Mesendoderm (in vitro differentiated cells): ENCODE measurements around the gene PCYT1A.

Experiments
- DNase-seq: peaks from one replicate; pipeline ENCODE4 v3.0.0; 2013
- H2AK5ac ChIP-seq: 2 replicates; pipeline ENCODE4 v1.6.1; 2013; ENCODE audit warnings: low read length, inconsistent platforms
- H2BK120ac ChIP-seq: 2 replicates; pipeline ENCODE4 v1.6.1; 2013; ENCODE audit warnings: low read depth, mild to moderate bottlenecking, low read length, moderate library complexity, mixed read lengths
- H2BK15ac ChIP-seq: replicated peaks from 2 replicates; pipeline ENCODE4 v1.6.1; 2013; ENCODE audit warnings: low read depth, mild to moderate bottlenecking, moderate library complexity
- H2BK5ac ChIP-seq: 2 replicates; pipeline ENCODE4 v1.6.1; 2013; ENCODE audit warnings: low read length, inconsistent platforms
- H3K18ac ChIP-seq: 2 replicates; pipeline ENCODE4 v1.6.1; 2013; ENCODE audit warnings: mild to moderate bottlenecking, low read length, mixed read lengths
- H3K23ac ChIP-seq: one replicate; pipeline ENCODE4 v1.6.1; 2013; ENCODE audit warnings: low read length
- H3K27ac ChIP-seq: 2 replicates; pipeline ENCODE4 v1.5.1; 2013; ENCODE audit warnings: low read depth, mild to moderate bottlenecking, inconsistent platforms, low read length, moderate library complexity
- H3K27me3 ChIP-seq: 2 replicates; pipeline ENCODE4 v1.6.1; 2013; ENCODE audit warnings: low read length, control low read depth, mild to moderate bottlenecking, inconsistent platforms; ENCODE audit not compliant: insufficient read depth, poor library complexity
- H3K36me3 ChIP-seq: 2 replicates; pipeline ENCODE4 v1.6.1; 2013; ENCODE audit warnings: low read length, inconsistent platforms; ENCODE audit not compliant: control insufficient read depth, insufficient read depth
- H3K4ac ChIP-seq: one replicate; pipeline ENCODE4 v1.6.1; 2013; ENCODE audit warnings: low read depth, mild to moderate bottlenecking, low read length, moderate library complexity
- H3K4me1 ChIP-seq: 2 replicates; pipeline ENCODE4 v1.6.1; 2013; ENCODE audit warnings: low read depth, low read length, inconsistent platforms; ENCODE audit not compliant: control insufficient read depth
- H3K4me2 ChIP-seq: 2 replicates; pipeline ENCODE4 v1.6.1; 2013; ENCODE audit warnings: low read length
- H3K4me3 ChIP-seq: 2 replicates; pipeline ENCODE4 v1.5.1; 2013; ENCODE audit warnings: mild to moderate bottlenecking, low read length
- H3K56ac ChIP-seq: one replicate; pipeline ENCODE4 v1.6.1; 2013; ENCODE audit warnings: low read length
- H3K79me1 ChIP-seq: 2 replicates; pipeline ENCODE4 v1.6.1; 2013; ENCODE audit warnings: low read length, inconsistent platforms
- H3K79me2 ChIP-seq: 2 replicates; pipeline ENCODE4 v1.6.1; 2013; ENCODE audit warnings: mild to moderate bottlenecking, low read length; ENCODE audit not compliant: control insufficient read depth, insufficient read depth
- H3K9ac ChIP-seq: 2 replicates; pipeline ENCODE4 v1.6.1; 2013; ENCODE audit warnings: low read length, inconsistent platforms
- H4K5ac ChIP-seq: one replicate; pipeline ENCODE4 v1.6.1; 2013; ENCODE audit warnings: low read length
- H4K8ac ChIP-seq: one replicate; pipeline ENCODE4 v1.6.1; 2013; ENCODE audit warnings: low read depth, mild to moderate bottlenecking, control low read depth, low read length, moderate library complexity
- WGBS: extraction: QIAGEN DNeasy Blood & Tissue Kit; methylation state at CpG from one replicate; pipeline ENCODE4 v1.1.7; 2013; ENCODE audit warnings: low lambda C conversion rate, missing lambda C conversion rate; ENCODE audit not compliant: insufficient coverage; ENCODE audit errors: extremely low coverage; 5-methylcytosine and 5-hydroxymethylcytosine counted together

PCYT1A gene

DNA sequence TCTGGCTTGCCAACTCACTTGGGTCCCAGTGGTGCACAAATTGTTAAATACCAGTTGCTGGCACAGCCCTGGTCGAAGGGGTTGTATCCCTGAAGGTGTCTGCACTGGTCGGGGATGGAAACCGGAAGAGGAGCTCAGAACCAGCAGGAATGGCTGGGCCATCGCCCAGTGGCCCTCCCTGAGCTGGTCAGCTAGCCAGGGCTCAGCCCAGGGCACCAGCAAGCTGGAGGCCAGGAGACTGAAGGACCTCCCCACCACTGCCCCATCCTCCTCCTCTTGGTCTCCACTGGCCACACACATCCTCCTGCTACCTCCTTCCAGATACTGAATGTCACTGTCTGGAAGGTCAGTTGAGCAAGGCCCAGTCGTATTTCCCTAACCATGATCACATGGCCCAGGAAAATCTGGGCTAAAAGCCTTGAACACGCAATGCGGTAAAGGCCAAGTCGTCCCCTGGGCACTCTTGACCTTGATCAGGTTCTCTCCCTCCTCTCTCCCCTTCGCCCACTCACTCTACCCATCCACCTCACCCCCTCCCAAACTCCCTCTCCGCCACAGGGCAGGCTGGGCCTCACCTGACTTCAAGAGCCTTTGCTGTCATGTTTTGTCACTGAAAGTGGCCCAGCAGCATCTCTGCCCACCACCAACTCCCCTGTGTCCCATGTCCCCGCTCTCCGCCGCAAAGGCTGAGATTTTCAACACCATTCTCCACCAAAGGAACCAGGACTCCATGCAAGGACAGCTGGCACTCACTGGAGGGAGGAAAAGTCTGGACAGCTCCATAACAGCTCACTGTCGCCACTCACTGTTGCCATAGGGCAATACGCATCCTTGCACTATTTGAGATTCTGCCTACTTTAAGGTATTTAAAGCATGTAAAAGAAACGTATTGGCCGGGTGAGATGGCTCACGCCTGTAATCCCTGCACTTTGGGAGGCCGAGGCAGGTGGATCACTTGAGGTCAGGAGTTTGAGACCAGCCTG is 88.5 kb downstream of the PCYT1A start:
- no CpG with 5 or more reads among the region's 19 CpGs for WGBS
- DNase-seq = peak; percentile 66
- no peak overlapping the region for H3K4me2 ChIP-seq
- H4K8ac ChIP-seq = no peak overlapping the region
- no peak overlapping the region for H3K9ac ChIP-seq
- no peak overlapping the region for H2AK5ac ChIP-seq
- no peak overlapping the region for H4K5ac ChIP-seq
- H3K27ac ChIP-seq = no peak overlapping the region
- no peak overlapping the region for H3K23ac ChIP-seq
- no peak overlapping the region for H2BK120ac ChIP-seq
- no peaks in the 10 kb centered on the region for H3K36me3 ChIP-seq
- H2BK5ac ChIP-seq = no peak overlapping the region
- no peaks in the 10 kb centered on the region for H3K4me1 ChIP-seq
- no peak overlapping the region for H3K4me3 ChIP-seq
- no peaks in the 10 kb centered on the region for H3K79me2 ChIP-seq
- no peak overlapping the region for H2BK15ac ChIP-seq
- no peak overlapping the region for H3K18ac ChIP-seq
- no peaks in the 10 kb centered on the region for H3K27me3 ChIP-seq
- H3K56ac ChIP-seq = no peak overlapping the region
- H3K79me1 ChIP-seq = no peaks in the 10 kb centered on the region
- H3K4ac ChIP-seq = no peak overlapping the region

DNA sequence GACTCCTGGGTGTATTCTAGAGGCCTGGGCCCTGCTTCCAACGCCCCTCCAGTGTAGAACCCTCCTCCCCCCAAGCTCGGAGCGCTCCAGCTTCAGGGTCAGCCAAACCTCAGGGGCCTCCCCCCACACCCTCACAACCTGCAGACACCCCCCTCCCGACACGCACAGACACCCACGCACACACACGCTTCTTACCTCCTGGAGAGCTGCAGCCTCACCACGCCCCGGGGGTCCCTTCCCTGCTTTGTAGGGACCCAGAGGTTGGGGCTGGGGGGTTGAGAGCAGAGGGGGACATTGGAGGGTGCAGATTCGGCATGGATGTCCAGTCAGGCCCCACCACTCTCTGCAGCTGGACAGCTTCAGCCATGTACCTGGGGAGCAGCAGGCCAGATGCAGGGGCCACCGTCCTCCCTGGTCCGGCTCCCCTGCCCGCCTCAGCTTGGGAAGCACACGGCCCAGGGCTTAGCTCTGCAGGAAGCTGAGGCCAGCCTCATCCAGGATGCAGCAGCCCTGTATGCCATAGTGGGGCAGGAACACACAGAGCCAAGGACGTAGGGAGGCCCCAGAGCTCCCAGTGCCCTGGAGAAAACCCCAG is 89.3 kb downstream of the PCYT1A start:
- no peak for DNase-seq
- no CpG with 5 or more reads among the region's 15 CpGs for WGBS
- no peak overlapping the region for H2BK15ac ChIP-seq
- H3K36me3 ChIP-seq = no peaks in the 10 kb centered on the region
- no peak overlapping the region for H3K4me3 ChIP-seq
- H3K9ac ChIP-seq = no peak overlapping the region
- H3K18ac ChIP-seq = no peak overlapping the region
- no peaks in the 10 kb centered on the region for H3K79me1 ChIP-seq
- no peak overlapping the region for H2BK120ac ChIP-seq
- H3K23ac ChIP-seq = no peak overlapping the region
- H3K27me3 ChIP-seq = no peaks in the 10 kb centered on the region
- H3K4me1 ChIP-seq = no peaks in the 10 kb centered on the region
- H4K8ac ChIP-seq = no peak overlapping the region
- H3K4ac ChIP-seq = no peak overlapping the region
- H3K56ac ChIP-seq = no peak overlapping the region
- no peaks in the 10 kb centered on the region for H3K79me2 ChIP-seq
- no peak overlapping the region for H2AK5ac ChIP-seq
- no peak overlapping the region for H2BK5ac ChIP-seq
- H3K4me2 ChIP-seq = no peak overlapping the region
- H3K27ac ChIP-seq = no peak overlapping the region
- no peak overlapping the region for H4K5ac ChIP-seq

DNA sequence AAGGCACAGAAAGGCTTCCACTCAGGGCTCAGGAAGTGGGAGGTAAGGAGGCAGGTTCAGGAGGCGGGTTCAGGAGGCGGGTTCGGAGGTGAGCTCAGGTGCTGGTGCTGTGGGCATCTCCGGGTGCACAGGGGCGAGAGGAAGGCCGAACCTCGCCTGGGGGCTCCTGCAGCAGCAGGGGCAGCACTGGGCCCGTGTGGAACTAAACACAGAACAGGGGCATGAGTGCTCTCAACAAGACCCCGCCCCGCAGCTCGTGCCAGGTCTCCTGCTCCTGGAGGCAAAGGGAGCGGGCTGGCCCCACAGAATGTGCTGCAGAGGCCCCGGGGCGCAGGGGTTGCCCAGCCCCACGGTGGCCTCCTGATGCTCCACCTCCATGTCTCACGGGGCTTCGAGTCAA is 90.0 kb downstream of the PCYT1A start:
- H4K8ac ChIP-seq = no peak overlapping the region

GRCh38 chr3:196195664-196196265 is 91.8 kb downstream of the PCYT1A start:
- H3K4me2 ChIP-seq = no peak overlapping the region
- H4K8ac ChIP-seq = no peak overlapping the region
- no peak overlapping the region for H3K27ac ChIP-seq
- H3K36me3 ChIP-seq = no peaks in the 10 kb centered on the region
- H3K56ac ChIP-seq = no peak overlapping the region
- no peak overlapping the region for H2BK5ac ChIP-seq
- no peaks in the 10 kb centered on the region for H3K4me1 ChIP-seq
- no peak overlapping the region for H3K18ac ChIP-seq
- no peak overlapping the region for H3K4me3 ChIP-seq
- no peak overlapping the region for H2BK120ac ChIP-seq
- H3K79me1 ChIP-seq = no peaks in the 10 kb centered on the region
- no peak overlapping the region for H4K5ac ChIP-seq
- no CpG with 5 or more reads among the region's 14 CpGs for WGBS
- H3K79me2 ChIP-seq = no peaks in the 10 kb centered on the region
- no peak overlapping the region for H3K4ac ChIP-seq
- H3K27me3 ChIP-seq = no peaks in the 10 kb centered on the region
- H3K9ac ChIP-seq = no peak overlapping the region
- H2BK15ac ChIP-seq = no peak overlapping the region
- no peak overlapping the region for H2AK5ac ChIP-seq
- H3K23ac ChIP-seq = no peak overlapping the region
- no peak for DNase-seq

More for the DNA sequence above, 90.0 kb downstream of the PCYT1A start:
- no peak overlapping the region for H3K18ac ChIP-seq
- H3K4ac ChIP-seq = no peak overlapping the region
- no peaks in the 10 kb centered on the region for H3K4me1 ChIP-seq
- no peaks in the 10 kb centered on the region for H3K79me2 ChIP-seq
- H3K9ac ChIP-seq = no peak overlapping the region
- no peak overlapping the region for H2AK5ac ChIP-seq
- H2BK15ac ChIP-seq = no peak overlapping the region
- H3K4me3 ChIP-seq = no peak overlapping the region
- no peak overlapping the region for H4K5ac ChIP-seq
- no peak overlapping the region for H3K23ac ChIP-seq
- no peaks in the 10 kb centered on the region for H3K27me3 ChIP-seq
- no peak overlapping the region for H3K56ac ChIP-seq
- no CpG with 5 or more reads among the region's 17 CpGs for WGBS
- no peak overlapping the region for H2BK5ac ChIP-seq
- no peak for DNase-seq
- no peaks in the 10 kb centered on the region for H3K79me1 ChIP-seq
- no peak overlapping the region for H3K4me2 ChIP-seq
- no peaks in the 10 kb centered on the region for H3K36me3 ChIP-seq
- H2BK120ac ChIP-seq = no peak overlapping the region
- H3K27ac ChIP-seq = no peak overlapping the region

GRCh38 chr3:196194542-196194915 is 93.0 kb downstream of the PCYT1A start:
- Histone ChIP-seq H3K4ac (no peak overlapping the region), H3K9ac (no peak overlapping the region), H4K5ac (no peak overlapping the region), H3K36me3 (no peaks in the 10 kb centered on the region), H2AK5ac (no peak overlapping the region), H2BK5ac (no peak overlapping the region), H3K79me1 (no peaks in the 10 kb centered on the region), H3K23ac (no peak overlapping the region), H2BK120ac (no peak overlapping the region), H3K4me1 (no peaks in the 10 kb centered on the region), H3K27ac (no peak overlapping the region), H3K4me2 (no peak overlapping the region), H3K4me3 (no peak overlapping the region), H4K8ac (no peak overlapping the region), H3K79me2 (no peaks in the 10 kb centered on the region), H3K56ac (peak overlapping the region; percentile 56), H3K27me3 (no peaks in the 10 kb centered on the region), H2BK15ac (no peak overlapping the region), H3K18ac (no peak overlapping the region)
- no CpG with 5 or more reads among the region's 5 CpGs for WGBS
- no peak for DNase-seq
